PC-9 (cell line): Measurements from ENCODE around the gene CYB5B. TPM values are rescaled to one million over a fixed set of nuclear protein-coding genes. Genes with fewer than 3 reads are reported as not detected.
A peak's percentile ranks its signal among the peaks of the same experiment; 100 is the strongest.

ENCODE experiments used
- BruUV-seq: library from RNA; stranded (reverse); fragments of 400-500 nt; replicated peaks from 2 replicates; lab custom pipeline; 2021; lab: Mats Ljungman, UMichigan
- CTCF ChIA-PET: fragments of 300-600 bp; sonication (Branson Sonifier 250); formaldehyde crosslinking; loops from one replicate; lab custom pipeline; 2022; ENCODE audit warnings: antibody characterized with exemption; lab: Charles Lee
- POLR2A ChIA-PET: fragments of 300-600 bp; sonication (Branson Sonifier 250); formaldehyde crosslinking; loops from one replicate; lab custom pipeline; 2022; ENCODE audit warnings: antibody characterized with exemption; ENCODE audit not compliant: unreplicated experiment; lab: Charles Lee
- DNase-seq, 2 experiments: peaks; one replicate each; pipeline versions ENCODE4 v3.0.0 to v3.0.0-alpha.2; 2015 to 2022; ENCODE audit warnings: mixed read lengths in 1 of 2
- H2AFZ ChIP-seq: fragments of 200-600 bp; sonication (generic); 2 replicates; pipeline ENCODE4 v1.8.1; 2017; ENCODE audit warnings: antibody characterized with exemption
- H3F3A ChIP-seq: fragments of 200-600 bp; sonication (generic); 2 replicates; pipeline ENCODE4 v1.8.1; 2017; ENCODE audit warnings: antibody characterized with exemption, mild to moderate bottlenecking, low read depth; ENCODE audit not compliant: insufficient read depth
- H3K27ac ChIP-seq: fragments of 200-600 bp; sonication (generic); 2 replicates; pipeline ENCODE4 v1.6.1; 2016; ENCODE audit warnings: mixed run types
- H3K27me3 ChIP-seq: fragments of 200-600 bp; sonication (generic); 2 replicates; pipeline ENCODE4 v1.6.1; 2016; ENCODE audit warnings: low read depth, mixed run types; ENCODE audit not compliant: insufficient read depth
- H3K36me3 ChIP-seq: fragments of 200-600 bp; sonication (generic); 2 replicates; pipeline ENCODE4 v1.6.1; 2016; ENCODE audit warnings: low read depth, mixed run types
- H3K4me1 ChIP-seq: fragments of 200-600 bp; sonication (generic); replicated peaks from 2 replicates; pipeline ENCODE4 v1.6.1; 2016; ENCODE audit warnings: mixed run types; ENCODE audit not compliant: insufficient read depth
- H3K4me2 ChIP-seq: fragments of 200-600 bp; sonication (generic); 2 replicates; pipeline ENCODE4 v1.6.1; 2017; ENCODE audit warnings: mixed run types
- H3K4me3 ChIP-seq: fragments of 200-600 bp; sonication (generic); 2 replicates; pipeline ENCODE4 v1.6.1; 2016; ENCODE audit warnings: mixed run types
- H3K79me2 ChIP-seq: fragments of 200-600 bp; sonication (generic); 2 replicates; pipeline ENCODE4 v1.6.1; 2017; ENCODE audit warnings: low read depth, mixed run types
- H3K9me2 ChIP-seq: fragments of 200-600 bp; sonication (generic); 2 replicates; pipeline ENCODE4 v1.8.1; 2017; ENCODE audit warnings: mild to moderate bottlenecking; ENCODE audit not compliant: insufficient read depth
- H3K9me3 ChIP-seq: fragments of 200-600 bp; sonication (generic); 2 replicates; pipeline ENCODE4 v1.8.1; 2016; ENCODE audit warnings: low read depth; ENCODE audit not compliant: insufficient read depth
- H4K20me1 ChIP-seq: fragments of 200-600 bp; sonication (generic); 2 replicates; pipeline ENCODE4 v1.8.1; 2017; ENCODE audit not compliant: insufficient read depth
- EZH2 ChIP-seq: fragments of 200-600 bp; sonication (generic); IDR thresholded peaks from 2 replicates; pipeline ENCODE4 v1.8.0; 2017; ENCODE audit warnings: antibody characterized with exemption, low read depth
- intact Hi-C: fragments of 100-400 bp; cut with micrococcal nuclease; formaldehyde crosslinking; loops from one replicate; pipeline ENCODE4 v1.10.0; 2022; ENCODE audit not compliant: unreplicated experiment
- total RNA-seq: library from RNA; stranded (reverse); gene quantifications from 2 replicates; pipeline ENCODE4 v1.2.3, GENCODE V29; 2021
- TF ChIP-seq, protein P1 (sequence below): fragments of 200-600 bp; sonication (generic); conservative IDR thresholded peaks from 2 replicates; pipeline ENCODE4 v1.6.1; 2017; ENCODE audit warnings: mixed run types, antibody characterized with exemption, mild to moderate bottlenecking, moderate library complexity

CYB5B gene
- total RNA-seq, 1 experiment from 2014 or later, result 29.3 TPM

DNA sequence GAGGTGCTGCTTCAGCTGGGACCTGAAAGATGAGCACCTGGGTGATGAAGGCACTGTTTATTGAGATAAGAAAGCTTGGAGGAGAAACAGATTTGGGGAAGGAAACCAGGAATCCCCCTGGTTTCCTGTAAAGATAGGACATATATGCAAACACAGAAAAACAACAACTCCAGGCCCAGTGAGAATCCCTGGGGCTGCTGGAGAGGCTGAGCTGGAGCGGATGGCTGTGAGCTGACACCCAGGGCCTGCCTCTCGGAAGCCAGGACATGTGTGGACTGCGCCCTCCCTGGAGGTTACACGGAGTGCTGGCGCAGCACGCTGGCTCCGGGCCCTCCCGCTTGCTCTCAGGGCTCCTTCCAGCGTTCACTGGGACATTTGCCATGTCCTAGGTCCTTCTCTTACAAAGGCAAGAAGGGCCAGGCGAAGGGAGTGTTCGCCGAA lies 57.5 kb downstream of the CYB5B start:
- ChIA-PET CTCF (no interaction called here), POLR2A (no interaction called here)
- Histone ChIP-seq H3K4me1 (peaks cover 7% of the 10 kb centered on the region), H3F3A (peaks cover 63% of the 10 kb centered on the region), H3K27ac (0 out of 2 replicates have a peak overlapping the region, but pooled peaks have one; percentile 15), H3K4me2 (no peak overlapping the region), H2AFZ (no peak overlapping the region), H3K4me3 (no peak overlapping the region), H3K36me3 (peaks cover 26% of the 10 kb centered on the region), H3K27me3 (no peaks in the 10 kb centered on the region), H3K79me2 (peaks cover 8% of the 10 kb centered on the region; the same call in 1 of the 2 replicates), H4K20me1 (no peaks in the 10 kb centered on the region), H3K9me2 (no peaks in the 10 kb centered on the region), H3K9me3 (no peaks in the 10 kb centered on the region)
- DNase-seq, result no peak
- no peak for TF ChIP-seq EZH2
- TF ChIP-seq, protein P1, sequence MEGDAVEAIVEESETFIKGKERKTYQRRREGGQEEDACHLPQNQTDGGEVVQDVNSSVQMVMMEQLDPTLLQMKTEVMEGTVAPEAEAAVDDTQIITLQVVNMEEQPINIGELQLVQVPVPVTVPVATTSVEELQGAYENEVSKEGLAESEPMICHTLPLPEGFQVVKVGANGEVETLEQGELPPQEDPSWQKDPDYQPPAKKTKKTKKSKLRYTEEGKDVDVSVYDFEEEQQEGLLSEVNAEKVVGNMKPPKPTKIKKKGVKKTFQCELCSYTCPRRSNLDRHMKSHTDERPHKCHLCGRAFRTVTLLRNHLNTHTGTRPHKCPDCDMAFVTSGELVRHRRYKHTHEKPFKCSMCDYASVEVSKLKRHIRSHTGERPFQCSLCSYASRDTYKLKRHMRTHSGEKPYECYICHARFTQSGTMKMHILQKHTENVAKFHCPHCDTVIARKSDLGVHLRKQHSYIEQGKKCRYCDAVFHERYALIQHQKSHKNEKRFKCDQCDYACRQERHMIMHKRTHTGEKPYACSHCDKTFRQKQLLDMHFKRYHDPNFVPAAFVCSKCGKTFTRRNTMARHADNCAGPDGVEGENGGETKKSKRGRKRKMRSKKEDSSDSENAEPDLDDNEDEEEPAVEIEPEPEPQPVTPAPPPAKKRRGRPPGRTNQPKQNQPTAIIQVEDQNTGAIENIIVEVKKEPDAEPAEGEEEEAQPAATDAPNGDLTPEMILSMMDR, result no peak
- no TSS peak for BruUV-seq
- intact Hi-C loops, result no loop called here

DNA sequence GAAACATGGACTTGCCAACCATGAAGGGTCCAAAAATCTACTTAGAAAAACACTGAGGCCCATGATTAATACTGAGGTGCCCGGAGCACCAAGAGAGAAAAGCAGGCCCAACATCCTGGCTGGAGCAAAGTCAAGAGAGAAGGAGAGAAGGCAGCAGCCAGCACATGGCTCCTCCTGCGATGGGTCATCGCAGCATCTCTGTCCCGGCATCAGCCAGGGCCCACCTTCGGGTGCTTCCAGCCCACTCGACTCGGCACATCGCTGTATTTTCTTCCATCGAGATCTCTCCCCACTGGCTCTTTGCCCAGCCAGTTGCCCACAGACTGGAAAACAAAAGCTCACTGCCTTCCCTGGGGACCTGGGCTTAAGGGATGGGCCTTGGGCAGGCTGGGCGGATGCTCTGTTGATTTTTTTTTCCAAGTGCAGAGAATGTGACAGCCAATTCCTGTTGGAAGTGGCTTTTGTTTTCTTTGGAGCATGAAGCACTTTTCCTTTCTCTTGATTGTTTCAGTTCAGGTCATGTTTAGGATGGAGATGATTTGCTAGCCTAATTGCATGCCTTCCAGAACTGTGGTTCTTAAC lies 58.1 kb downstream of the CYB5B start:
- no TSS peak for BruUV-seq
- Histone ChIP-seq H2AFZ (no peak overlapping the region), H3K4me1 (0 out of 2 replicates have a peak, but pooled peaks cover 2% of the 10 kb centered on the region), H3F3A (peaks cover 63% of the 10 kb centered on the region), H3K36me3 (peaks cover 23% of the 10 kb centered on the region), H3K9me3 (no peaks in the 10 kb centered on the region), H4K20me1 (no peaks in the 10 kb centered on the region), H3K9me2 (no peaks in the 10 kb centered on the region), H3K79me2 (peaks cover 5% of the 10 kb centered on the region), H3K4me3 (no peak overlapping the region), H3K27me3 (no peaks in the 10 kb centered on the region), H3K4me2 (no peak overlapping the region), H3K27ac (no peak overlapping the region)
- TF ChIP-seq, protein P1, result no peak
- no peak for TF ChIP-seq EZH2
- POLR2A ChIA-PET, result no interaction called here
- intact Hi-C loops, result no loop called here
- CTCF ChIA-PET, result no interaction called here
- no peak for DNase-seq

DNA sequence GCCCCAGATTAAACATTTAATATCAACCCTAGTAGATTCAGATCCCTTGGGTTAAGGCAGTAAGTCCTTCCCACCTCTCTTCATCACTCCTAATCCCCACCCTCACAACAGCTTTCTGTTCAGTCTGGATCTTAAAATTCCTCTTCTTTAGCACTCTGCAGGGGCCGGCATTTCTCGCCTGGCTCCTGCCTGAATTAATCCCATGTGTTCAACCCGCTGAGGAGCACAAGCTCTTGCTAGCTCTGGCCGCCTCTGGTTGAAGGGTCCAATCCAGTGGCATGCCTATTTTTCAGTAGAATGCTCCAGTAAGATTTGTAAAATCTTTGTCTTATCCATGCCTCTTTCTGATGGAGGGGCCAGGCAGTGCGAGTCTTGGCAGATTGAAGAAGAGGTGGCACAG lies 59.2 kb downstream of the CYB5B start:
- ChIA-PET CTCF (no interaction called here), POLR2A (no interaction called here)
- Histone ChIP-seq H3K4me1 (no peaks in the 10 kb centered on the region), H3K27ac (no peak overlapping the region), H3K9me2 (no peaks in the 10 kb centered on the region), H3K79me2 (peaks cover 6% of the 10 kb centered on the region), H3F3A (peaks cover 61% of the 10 kb centered on the region), H3K27me3 (no peaks in the 10 kb centered on the region), H3K36me3 (peaks cover 20% of the 10 kb centered on the region), H3K9me3 (no peaks in the 10 kb centered on the region), H3K4me2 (no peak overlapping the region), H2AFZ (no peak overlapping the region), H4K20me1 (no peaks in the 10 kb centered on the region), H3K4me3 (no peak overlapping the region)
- DNase-seq, result no peak
- intact Hi-C loops, result no loop called here
- BruUV-seq, result no TSS peak
- no peak for TF ChIP-seq EZH2
- TF ChIP-seq, protein P1, result no peak
